GM21423 (cell line): ENCODE data around the gene RASAL3.
A peak's percentile ranks its signal among the peaks of the same experiment; 100 is the strongest.
"Not testable (repeated sequence)": the region's sequence is repeated elsewhere in the genome, so short reads cannot be mapped to it uniquely, and the experiment has no call there.

ENCODE experiments used
- ATAC-seq: cut with Tn5 transposase; IDR thresholded peaks from one replicate; pipeline ENCODE4 v1.9.1; 2021; ENCODE audit warnings: mild to moderate bottlenecking, moderate library complexity; ENCODE audit not compliant: unreplicated experiment

The RASAL3 gene

GRCh38 chr19:15421721-15422260, 42.6 kb downstream of the RASAL3 start:
- ATAC-seq = no peak

- no peak for ATAC-seq
Measured at GRCh38 chr19:15421136-15421695, 43.1 kb downstream of the RASAL3 start.

- ATAC-seq = no peak
Measured at GRCh38 chr19:15419413-15420025, 44.8 kb downstream of the RASAL3 start.

GRCh38 chr19:15418579-15419412, 45.5 kb downstream of the RASAL3 start, which contains the start of gene AKAP8L:
AKAP8L (minus strand) TSS chr19:15418988; CDS start chr19:15418923, 65 bp downstream.
- ATAC-seq = peak; percentile 94

GRCh38 chr19:15418231-15418578, 46.1 kb downstream of the RASAL3 start:
- ATAC-seq = no peak

- ATAC-seq = no peak
Measured at GRCh38 chr19:15417699-15418098, 46.6 kb downstream of the RASAL3 start.

GRCh38 chr19:15412832-15413231, 51.5 kb downstream of the RASAL3 start:
- ATAC-seq = no peak

GRCh38 chr19:15411351-15411750, 53.0 kb downstream of the RASAL3 start:
- not testable (repeated sequence) for ATAC-seq

- ATAC-seq = no peak
Measured at GRCh38 chr19:15404780-15405211, 59.5 kb downstream of the RASAL3 start.

- no peak for ATAC-seq
Measured at GRCh38 chr19:15404097-15404779, 60.1 kb downstream of the RASAL3 start.

- ATAC-seq = no peak
Measured at GRCh38 chr19:15403151-15403531, 61.2 kb downstream of the RASAL3 start.

- no peak for ATAC-seq
Measured at GRCh38 chr19:15402411-15403150, 61.8 kb downstream of the RASAL3 start.
